SIG-M5 treated with dmso at 0.1 percent for 504 hours (cell line): Measurements from ENCODE around the gene ORM1.
A peak's percentile ranks its signal among the peaks of the same experiment; 100 is the strongest.
"Not testable (repeated sequence)": the region's sequence is repeated elsewhere in the genome, so short reads cannot be mapped to it uniquely, and the experiment has no call there.

ENCODE experiments used
- DNase-seq: peaks from one replicate; lab custom pipeline; 2025; ENCODE audit not compliant: unreplicated experiment; lab: John Stamatoyannopoulos, UW

ORM1 gene

DNA sequence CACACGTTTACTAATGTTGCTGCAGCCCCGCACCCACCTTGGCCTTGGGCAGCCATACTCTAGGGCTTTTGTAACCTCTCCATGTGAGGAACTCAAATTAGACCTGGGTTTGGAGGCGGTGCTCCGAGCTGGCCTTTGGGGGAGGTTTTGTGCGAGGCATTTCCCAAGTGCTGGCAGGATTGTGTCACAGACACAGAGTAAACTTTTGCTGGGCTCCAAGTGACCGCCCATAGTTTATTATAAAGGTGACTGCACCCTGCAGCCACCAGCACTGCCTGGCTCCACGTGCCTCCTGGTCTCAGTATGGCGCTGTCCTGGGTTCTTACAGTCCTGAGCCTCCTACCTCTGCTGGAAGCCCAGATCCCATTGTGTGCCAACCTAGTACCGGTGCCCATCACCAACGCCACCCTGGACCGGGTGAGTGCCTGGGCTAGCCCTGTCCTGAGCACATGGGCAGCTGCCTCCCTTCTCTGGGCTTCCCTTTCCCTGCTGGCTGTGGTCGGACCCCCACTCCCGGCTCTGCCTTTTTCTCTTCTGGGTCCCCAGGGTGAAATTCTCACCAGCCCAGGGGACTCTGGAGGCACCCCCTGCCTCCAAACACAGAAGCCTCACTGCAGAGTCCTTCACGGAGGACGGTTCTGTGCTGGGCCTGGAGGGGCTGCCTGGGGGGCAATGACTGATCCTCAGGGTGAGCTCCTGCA, at the start of gene ORM1:
TSS of gene ORM1 (plus strand) at position 268 of the 701 bp plus-strand sequence. CDS start at position 304, 36 bp downstream.
- DNase-seq = not testable (repeated sequence)

DNA sequence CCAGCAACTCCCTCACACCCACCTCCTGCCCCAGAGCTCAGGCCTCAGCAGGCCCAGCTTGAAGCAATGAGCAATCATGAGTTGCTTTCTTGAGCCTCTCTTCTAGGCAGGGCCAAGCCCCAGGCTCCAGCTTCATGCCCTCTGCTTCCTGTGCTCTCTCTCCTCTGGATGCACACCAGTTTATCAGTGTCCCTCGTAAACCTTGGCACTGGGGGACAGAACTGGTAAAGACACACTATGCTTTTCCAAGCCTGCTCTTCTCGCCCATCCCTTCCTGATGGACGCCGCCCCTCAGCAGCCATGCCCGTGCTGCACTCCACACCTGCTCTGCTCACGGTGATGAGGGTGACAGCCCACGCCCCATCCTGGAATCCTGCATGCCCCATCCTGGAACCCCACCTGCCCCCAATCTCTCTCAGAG, 49.4 kb upstream of the ORM1 start:
- no peak for DNase-seq

DNA sequence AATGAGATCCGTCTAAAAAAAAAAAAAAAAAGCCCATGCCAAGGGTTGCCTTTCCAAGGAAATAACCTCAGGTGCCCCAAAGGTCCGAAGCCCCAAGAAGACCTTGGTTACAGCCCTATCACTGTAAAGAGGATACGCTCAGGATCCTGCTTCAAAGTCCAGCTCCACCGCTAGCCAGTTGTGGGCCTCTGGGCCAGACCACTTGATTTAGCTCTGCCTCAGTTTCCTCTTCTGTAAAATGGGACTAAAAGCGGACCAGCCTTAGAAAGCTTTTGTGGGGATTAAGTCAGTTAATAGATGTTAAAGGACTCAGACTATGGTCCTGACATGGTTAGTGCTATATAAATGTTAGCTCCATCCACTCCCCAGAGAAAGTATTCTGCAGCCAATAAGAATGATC, 48.7 kb upstream of the ORM1 start:
- no peak for DNase-seq

DNA sequence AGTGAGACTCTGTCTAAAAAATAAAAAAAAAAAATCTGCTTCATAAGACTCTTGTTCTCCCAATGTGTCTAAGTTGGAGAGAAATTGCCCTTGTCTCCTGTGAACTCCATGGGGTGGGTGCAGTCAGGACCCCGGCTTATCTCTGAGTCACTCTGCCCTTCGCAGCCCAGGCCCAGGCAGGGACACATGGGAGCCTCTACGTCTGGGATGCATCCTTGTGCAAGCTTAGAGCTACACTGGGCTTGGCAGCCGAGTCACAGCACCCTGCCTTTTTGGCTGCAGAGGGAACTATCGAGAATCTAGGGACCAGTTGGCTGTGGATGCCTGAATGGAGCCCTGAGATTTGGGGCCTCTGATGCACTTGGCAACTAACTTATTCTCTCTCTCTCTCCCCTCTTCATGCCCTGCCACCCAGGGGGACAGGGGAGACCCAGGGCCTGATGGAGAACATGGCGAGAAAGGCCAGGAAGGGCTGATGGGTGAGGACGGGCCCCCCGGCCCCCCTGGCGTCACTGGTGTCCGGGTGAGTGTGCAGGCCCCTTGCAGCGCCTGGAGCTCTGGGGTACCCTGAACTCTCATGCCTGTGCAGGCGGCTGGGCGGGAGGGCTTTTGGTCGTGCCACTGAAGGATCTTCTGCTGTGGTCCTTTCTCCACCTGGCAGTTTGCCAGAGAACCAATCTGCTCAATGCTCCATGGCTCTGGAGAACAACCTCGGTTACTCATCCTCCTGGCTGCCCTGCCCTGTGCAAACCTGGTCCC, 47.5 kb upstream of the ORM1 start:
- DNase-seq = no peak

DNA sequence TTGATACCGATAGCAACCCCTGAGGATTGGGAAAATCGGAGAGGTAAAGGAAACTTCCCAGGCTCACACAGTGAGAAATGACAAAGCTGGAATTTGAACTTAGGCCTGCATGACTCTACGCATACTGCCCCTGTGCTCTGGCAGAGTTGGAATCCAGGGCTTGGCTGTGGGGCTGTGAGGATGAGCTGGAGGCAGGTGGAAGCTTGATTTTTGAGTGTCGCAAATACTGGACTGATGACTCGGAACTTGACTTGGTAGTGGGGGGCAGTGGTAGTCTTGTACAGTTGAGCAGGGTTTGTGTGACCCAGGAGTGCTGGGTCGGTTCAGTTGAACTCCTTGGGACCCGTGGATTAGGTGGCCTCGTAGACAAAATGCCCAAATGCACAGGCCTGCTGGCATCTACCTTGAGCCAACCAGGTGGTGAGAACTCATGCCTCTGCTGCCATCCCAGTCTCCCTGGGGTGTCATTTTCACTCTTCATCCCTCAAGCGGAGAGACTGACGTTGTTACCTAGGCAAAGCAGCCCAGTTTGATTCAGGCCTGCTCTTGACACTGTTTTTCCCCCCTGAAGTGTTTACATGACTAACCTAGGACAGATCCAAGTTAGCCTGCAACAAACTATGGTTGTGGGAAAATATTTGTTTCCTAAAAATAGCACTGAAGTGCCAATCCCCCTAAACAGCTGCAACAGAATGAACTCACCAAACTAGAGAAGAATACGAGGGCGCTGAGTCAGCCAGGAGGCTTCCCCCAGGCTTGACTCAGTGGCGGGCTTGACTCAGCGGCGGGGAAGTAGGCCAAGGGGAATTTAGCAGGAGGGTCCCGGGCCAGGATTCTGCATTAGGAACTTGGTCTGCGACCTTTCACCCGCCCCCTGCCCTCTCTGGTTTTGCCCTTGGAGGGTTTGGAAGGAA, 45.7 kb upstream of the ORM1 start:
- no peak for DNase-seq

DNA sequence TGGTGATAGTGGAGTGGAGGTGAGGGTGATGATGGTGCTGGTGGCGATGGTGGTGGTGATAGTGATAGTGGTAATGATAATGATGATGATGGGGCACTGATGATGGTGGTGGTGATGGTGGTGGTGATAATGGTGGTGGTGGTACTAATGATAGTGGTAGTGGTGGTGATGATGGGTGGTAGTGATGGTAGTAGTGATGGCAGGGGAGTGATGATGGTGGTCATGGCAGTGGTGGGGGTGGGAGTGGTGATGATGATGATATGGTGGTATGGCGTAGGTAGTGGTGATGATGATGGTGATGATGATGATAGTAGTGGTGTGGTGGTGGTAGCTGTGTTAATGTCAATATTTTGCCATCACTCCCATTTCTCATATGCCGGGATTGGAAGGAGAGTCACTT, 44.5 kb upstream of the ORM1 start:
- no peak for DNase-seq

DNA sequence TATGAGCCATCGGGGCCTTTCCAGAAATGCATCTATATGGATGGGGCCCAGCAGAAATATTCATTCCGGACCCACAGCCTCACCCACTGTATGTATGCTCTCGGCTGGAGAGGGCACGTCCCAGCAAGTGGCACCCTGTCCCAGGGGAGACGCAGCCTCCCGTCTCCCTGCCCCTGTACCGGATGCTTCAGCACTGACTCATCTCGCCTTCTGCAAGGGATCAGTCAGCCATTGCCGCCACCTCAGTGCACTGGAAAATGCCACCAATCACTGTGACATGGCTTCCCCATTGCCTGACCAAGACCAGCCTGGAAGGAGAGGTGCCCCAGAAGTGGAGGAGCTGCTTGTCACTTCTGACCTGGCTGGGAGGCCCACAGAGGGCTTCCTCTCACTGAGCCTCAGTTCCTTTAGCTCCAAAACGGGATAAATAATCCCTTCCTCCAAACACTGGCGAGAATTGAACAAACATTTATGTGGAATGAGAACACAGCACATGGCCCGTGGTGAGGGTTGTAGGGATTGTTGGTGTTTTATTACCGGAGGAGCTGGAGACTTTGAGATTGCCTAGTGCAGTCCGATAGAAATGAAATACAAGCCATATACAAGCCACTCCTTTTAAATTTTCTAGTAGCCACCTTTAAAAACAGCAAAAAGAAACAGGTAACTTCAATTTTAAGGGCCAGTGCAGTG, 43.9 kb upstream of the ORM1 start:
- no peak for DNase-seq

DNA sequence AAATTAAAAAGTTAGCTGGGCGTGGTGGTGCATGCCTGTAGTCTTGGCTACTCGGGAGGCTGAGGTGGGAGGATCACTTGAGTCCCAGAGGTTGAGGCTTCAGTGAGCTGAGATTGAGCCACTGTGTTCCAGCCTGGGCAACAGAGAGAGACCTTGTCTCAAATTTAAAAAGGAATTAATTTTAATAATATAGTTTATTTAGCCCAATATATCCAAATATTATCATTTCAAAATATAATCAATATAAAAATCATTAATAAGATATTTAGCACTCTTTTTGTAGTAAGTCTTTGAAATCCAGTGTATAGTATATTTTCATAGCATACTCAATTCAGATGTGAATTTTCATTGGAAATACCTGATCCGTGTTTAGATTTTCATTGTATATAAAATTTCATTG, 43.2 kb upstream of the ORM1 start:
- no peak for DNase-seq

DNA sequence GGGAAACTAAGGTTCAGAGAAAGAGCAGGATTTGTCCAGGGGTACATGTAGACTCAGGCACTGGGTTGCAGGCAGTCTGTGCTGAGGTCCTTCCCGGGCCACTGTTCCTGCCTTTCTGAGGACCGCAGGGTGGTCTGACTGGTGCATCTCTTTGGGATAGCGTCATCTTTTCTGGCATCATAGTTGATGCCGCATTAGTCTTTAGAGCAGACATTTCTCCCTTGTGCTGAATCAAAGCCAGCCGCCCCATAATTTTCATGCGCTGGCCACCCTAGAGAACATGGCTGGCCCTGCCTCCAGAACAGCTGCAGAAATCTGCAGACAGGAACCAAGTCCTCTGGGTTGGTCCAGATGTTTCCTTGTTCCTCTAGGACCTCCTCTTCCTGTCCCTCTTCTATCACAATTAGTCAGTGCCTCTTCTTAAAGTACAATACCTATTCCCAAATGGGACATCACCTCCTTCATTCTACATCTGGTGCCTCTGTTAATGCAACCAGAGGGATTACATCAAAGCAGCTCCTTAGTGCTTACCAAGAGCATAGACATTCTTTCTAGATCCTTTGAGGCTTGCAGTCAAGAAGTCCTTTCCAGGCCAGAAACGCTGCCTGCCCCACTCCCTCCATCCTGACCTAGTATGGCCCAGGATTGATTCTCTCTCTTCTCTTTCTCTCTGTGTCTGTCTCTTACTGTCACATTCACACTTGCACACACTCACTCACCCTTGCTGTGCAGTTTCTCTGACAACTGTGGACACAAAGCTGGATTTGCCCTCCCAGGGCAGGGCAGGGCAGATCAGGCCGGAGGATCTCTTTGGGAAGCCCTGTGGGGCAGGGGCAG, 42.0 kb upstream of the ORM1 start:
- DNase-seq = no peak

DNA sequence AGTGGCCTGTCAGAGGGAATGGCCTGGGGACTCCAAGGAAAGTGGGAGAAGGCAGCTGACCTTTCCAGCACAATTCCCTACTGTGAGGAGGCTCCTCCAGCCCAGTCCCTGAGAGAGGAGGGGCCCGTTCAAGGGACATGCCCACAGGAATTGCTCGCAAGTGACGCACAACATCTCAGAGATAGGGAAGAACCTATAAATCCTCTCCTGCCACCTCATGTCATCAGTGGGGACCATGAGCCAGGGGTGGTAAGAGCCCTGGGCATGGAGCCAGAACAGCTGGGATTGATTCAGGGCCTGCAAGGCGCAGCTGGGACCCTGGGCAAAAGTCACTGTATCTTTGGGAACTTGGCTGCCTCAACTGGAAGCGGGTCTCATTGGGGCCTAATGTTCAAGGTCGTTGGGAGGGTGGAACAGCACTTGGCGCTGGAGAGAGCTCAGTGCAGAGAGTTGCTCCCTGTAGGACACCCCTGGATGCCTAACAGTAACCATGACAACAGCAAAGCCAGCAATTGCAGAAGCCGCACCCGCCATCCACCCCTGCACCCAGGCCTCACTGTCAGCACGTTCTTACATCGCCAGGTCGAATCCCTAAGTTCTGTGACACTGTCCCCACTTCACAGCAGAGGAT, 41.3 kb upstream of the ORM1 start:
- no peak for DNase-seq

DNA sequence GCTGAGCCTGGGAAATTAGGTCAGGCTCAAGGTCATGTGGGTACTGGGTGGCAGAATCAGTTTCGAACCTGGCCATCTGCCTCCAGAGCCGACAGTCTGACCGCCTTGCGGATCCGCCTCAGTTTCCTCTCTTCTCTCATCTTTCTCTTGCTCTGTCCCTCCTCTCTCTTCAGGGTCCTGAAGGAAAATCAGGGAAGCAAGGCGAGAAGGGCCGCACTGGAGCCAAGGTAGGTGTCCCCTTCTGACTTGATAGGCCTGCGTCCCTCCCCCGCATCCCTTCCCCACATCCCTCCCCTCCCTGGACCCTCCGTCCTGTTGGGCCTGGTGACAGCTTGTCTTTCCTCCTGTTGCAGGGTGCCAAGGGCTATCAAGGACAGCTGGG, 40.8 kb upstream of the ORM1 start:
- DNase-seq = no peak

DNA sequence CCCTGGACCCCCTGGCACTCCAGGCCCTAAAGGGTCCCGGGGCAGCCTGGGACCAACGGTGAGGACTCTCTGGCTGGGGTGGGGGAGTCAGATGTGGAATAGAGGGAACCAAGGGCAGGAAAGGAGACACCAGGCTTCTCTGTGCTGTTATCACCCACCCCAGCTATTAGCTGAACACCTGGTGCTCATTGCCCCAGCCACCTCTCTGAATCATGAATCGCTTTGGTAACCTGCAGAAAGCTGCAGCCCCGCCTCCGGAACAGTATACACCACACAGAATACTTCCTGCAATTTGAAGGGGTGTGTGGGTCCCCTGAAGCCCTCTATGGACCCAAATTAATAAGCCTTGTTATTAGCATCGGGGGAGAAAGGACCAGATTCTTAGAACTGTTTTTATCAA, 40.4 kb upstream of the ORM1 start:
- no peak for DNase-seq

DNA sequence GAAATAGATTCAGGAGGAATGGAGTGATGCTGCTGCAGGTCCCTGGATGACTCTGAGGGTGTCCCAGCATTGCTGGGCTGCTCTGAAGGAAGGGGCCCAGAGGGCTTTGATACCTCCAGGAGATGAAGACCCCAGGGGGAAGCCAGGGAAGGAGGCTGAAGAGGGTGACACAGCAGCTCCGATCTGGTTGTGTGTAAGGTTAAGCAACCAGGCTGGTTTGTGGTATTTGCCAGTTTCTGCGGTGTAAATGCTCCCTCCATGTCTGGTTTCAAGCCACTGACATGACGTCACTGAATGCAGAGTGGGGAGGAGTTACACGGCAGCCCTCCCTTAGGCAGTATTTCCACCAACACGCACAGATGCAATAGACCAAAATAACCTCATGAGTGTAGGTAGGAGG, 40.0 kb upstream of the ORM1 start:
- DNase-seq = peak; percentile 80

DNA sequence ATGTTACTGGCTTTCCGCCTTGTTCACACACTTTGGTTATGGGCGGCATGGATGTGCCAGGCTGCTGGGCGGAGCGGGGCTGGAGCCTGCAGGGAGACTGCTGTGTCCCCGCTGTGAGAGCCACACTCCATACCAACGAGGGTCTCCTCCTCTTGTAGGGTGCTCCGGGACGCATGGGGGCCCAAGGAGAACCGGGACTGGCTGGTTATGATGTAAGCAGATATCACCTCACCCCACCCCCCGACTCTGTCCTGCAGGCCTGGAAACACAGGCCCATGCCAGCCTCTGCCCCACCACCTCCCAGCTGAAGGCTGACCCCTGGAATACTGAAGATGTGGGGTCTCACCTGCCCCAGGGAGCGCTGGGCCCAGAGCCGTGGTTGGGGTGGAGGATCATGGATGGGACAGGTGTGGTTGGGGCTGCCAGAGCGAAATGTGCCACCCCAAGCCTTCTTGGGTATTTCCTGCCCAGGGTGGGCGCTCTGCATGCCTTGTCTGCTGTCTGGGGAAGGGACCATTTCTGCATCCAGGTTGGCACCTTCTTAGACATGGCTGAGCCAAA, 39.3 kb upstream of the ORM1 start:
- no peak for DNase-seq

DNA sequence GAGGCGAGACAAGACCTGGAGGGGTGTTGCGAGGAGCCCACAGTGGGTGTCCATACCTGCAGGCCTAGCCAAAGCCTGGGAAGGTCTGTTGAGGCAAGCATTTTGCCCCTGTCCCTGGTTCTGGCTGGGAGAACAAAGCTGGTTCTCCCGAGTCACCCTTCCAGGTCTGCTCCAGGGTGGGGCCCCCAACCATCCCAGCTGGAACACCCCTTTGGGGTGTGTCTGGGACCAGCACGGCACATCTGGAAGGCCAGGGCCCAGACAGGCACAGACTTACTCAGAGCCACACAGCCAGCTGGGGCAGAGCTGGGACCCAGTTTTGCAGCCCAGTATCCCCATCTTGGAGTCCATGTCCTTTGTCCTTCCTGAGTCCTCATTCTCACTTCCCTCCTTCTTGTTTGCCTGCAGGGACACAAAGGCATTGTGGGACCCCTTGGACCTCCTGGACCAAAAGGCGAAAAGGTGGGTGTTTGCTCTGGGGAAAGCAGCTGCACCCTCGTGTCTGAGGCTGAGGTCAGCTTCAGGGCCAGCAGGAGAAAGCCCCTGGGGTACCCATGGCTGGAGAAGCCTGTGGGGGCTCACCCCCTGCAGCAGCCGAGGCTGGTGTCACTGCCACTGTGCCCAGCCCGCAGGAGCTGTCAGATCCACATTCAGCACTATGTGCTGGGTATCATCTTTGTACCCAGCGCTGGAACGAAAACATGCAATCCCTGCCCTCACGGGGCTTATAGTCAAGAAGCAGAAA, 38.4 kb upstream of the ORM1 start:
- no peak for DNase-seq

DNA sequence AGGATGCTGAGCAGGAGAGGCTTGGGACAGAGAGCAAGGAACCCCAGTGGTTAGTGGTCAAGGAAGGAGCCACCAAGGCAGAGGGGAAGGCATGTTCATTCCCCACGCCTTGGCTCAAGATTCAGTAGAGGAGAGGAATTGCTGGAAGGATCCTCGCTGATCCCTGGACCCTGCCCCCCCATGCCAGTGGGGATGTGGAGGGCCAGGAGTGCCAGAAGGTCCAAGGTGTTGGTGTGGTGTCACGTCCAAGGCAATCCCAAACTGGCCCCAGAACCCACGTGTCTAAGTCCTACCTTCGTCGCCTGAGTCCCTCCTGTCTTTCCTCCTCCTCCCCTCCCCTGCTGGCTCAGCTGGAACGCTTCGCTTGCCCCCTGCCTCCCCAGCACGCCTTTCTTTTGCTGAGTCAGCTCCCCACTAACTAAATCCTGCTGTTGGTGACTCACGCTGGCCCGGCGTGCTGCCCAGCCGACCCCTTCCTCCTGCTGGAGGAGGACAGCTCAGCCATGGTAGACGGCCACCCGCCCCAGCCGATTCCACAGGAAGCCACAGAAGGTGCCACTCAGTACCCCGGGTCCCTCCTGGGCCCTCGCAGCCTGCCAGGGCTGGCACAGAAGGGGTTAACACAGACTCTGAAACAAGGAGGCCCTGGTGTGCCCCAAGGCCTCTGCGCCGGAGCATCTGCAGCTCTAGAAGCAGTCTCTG, 37.6 kb upstream of the ORM1 start:
- DNase-seq = no peak

DNA sequence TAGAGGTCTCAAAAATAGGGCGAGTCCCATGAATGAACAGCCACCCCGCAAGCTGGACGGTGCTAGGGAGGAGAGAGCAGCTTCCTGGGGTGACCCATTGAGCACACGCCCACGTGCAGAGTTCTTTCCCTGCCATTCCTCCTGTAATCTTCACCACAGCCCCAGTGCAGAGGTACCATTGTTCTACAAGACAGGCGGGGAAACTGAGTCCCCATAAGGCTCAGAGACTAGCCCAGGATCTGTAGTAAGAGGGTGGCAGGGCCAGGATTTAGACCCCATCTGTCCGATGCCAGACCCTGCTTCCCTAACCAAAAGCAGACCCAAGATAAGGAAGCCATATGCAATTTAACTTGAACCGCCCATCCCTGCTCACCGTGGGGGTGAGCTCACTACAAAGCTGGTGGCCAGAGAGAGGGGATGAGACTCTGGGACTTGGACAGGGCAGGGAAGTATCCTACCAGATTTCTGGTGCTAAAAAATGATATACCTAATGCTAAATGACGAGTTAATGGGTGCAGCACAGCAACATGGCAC, 36.7 kb upstream of the ORM1 start:
- no peak for DNase-seq
